Mesodermal cell (in vitro differentiated cells): ENCODE results near the gene AGTR2.
"Not testable (repeated sequence)": the region's sequence is repeated elsewhere in the genome, so short reads cannot be mapped to it uniquely, and the experiment has no call there.

Source experiments
- H3K27ac ChIP-seq: 2 replicates; pipeline ENCODE4 v1.7.0; 2013; ENCODE audit warnings: mild to moderate bottlenecking, low read depth, low read length, moderate library complexity; ENCODE audit not compliant: severe bottlenecking
- H3K36me3 ChIP-seq: 2 replicates; pipeline ENCODE4 v1.7.1; 2013; ENCODE audit warnings: mild to moderate bottlenecking, low read length, moderate library complexity; ENCODE audit not compliant: control insufficient read depth, insufficient read depth
- H3K4me1 ChIP-seq: one replicate; pipeline ENCODE4 v1.7.1; 2013; ENCODE audit warnings: mild to moderate bottlenecking, low read length; ENCODE audit not compliant: insufficient read depth, control insufficient read depth, poor library complexity, severe bottlenecking
- H3K4me3 ChIP-seq: 2 replicates; pipeline ENCODE4 v1.7.0; 2013; ENCODE audit warnings: low read length, control low read depth, mild to moderate bottlenecking; ENCODE audit not compliant: insufficient read depth, poor library complexity, severe bottlenecking; ENCODE audit errors: extremely low read depth
- H3K9me3 ChIP-seq: 2 replicates; pipeline ENCODE4 v1.7.1; 2013; ENCODE audit warnings: mild to moderate bottlenecking, low read length, moderate library complexity; ENCODE audit not compliant: control insufficient read depth
- WGBS, 2 experiments: methylation state at CpG; one replicate each; pipeline ENCODE4 v1.1.5; 2013; ENCODE audit warnings: missing lambda C conversion rate in 2 of 2; ENCODE audit not compliant: insufficient coverage in 2 of 2; 5-methylcytosine and 5-hydroxymethylcytosine counted together

Gene AGTR2

GRCh38 chrX:116217080-116217479, 46.5 kb downstream of the AGTR2 start:
- WGBS, 2 experiments = no CpG with 5 or more reads among the region's 2 CpGs
- not testable (repeated sequence) for H3K36me3 ChIP-seq, H3K27ac ChIP-seq, H3K4me3 ChIP-seq, H3K4me1 ChIP-seq, H3K9me3 ChIP-seq
